OCI-LY3 (cell line): ENCODE data around the gene SH2D3C.

ENCODE experiments used
- H2AFZ ChIP-seq: fragments of 200-600, 300-600 bp; shearing (Covaris generic); 2 replicates; pipeline ENCODE4 v1.6.0; 2014; ENCODE audit warnings: antibody characterized with exemption, low read depth, low read length
- H3K27ac ChIP-seq: fragments of 200-600, 300-600 bp; sonication (generic); 2 replicates; pipeline ENCODE4 v1.5.1; 2014; ENCODE audit warnings: mild to moderate bottlenecking, low read length, moderate library complexity, mixed read lengths
- H3K27me3 ChIP-seq: fragments of 200-600, 300-600 bp; sonication (generic); 2 replicates; pipeline ENCODE4 v1.6.1; 2014; ENCODE audit warnings: low read depth, low read length, mixed read lengths
- H3K36me3 ChIP-seq: fragments of 200-600, 300-600 bp; sonication (generic); replicated peaks from 2 replicates; pipeline ENCODE3; 2014; ENCODE audit warnings: low read depth, low read length, mixed read lengths
- H3K4me1 ChIP-seq: fragments of 300-600, 200-600 bp; sonication (generic); 2 replicates; pipeline ENCODE4 v1.6.1; 2014; ENCODE audit warnings: low read length, mixed read lengths
- H3K4me2 ChIP-seq: fragments of 200-600, 300-600 bp; sonication (generic); 2 replicates; pipeline ENCODE4 v1.6.1; 2014; ENCODE audit warnings: low read length, mixed read lengths
- H3K4me3 ChIP-seq: fragments of 300-600, 200-600 bp; sonication (generic); 2 replicates; pipeline ENCODE4 v1.5.1; 2014; ENCODE audit warnings: antibody characterized with exemption, mild to moderate bottlenecking, low read length, moderate library complexity
- H3K79me2 ChIP-seq: fragments of 300-600, 200-600 bp; shearing (Covaris generic); 2 replicates; pipeline ENCODE4 v1.6.1; 2014; ENCODE audit warnings: mild to moderate bottlenecking, low read length, mixed read lengths
- H3K9ac ChIP-seq: fragments of 300-600, 200-600 bp; shearing (Covaris generic); 2 replicates; pipeline ENCODE4 v1.6.0; 2014; ENCODE audit warnings: mild to moderate bottlenecking, low read length, moderate library complexity
- H3K9me3 ChIP-seq: fragments of 200-600, 300-600 bp; shearing (Covaris generic); 2 replicates; pipeline ENCODE4 v1.6.1; 2014; ENCODE audit warnings: low read length, mixed read lengths; ENCODE audit not compliant: insufficient read depth
- H4K20me1 ChIP-seq: fragments of 200-600, 300-600 bp; sonication (generic); 2 replicates; pipeline ENCODE4 v1.6.1; 2016; ENCODE audit warnings: low read length, mixed read lengths; ENCODE audit not compliant: insufficient read depth
- CTCF ChIP-seq: fragments of 200-600, 300-600 bp; sonication (generic); IDR thresholded peaks from 2 replicates; pipeline ENCODE4 v1.5.1; 2014; ENCODE audit warnings: antibody characterized with exemption, low read length, low read depth
- EZH2phosphoT487 ChIP-seq: fragments of 200-600 bp; shearing (Covaris generic); IDR thresholded peaks from 2 replicates; pipeline ENCODE4 v1.6.1; 2018; ENCODE audit warnings: antibody characterized with exemption, mixed run types, low read depth

The SH2D3C gene

GRCh38 chr9:127805620-127806019, 27.2 kb upstream of the SH2D3C start:
- no peak overlapping the region for H3K27ac ChIP-seq
- peaks cover 16% of the 10 kb centered on the region for H3K4me1 ChIP-seq
- TF ChIP-seq EZH2phosphoT487 (no peak), CTCF (peak; percentile 40)
- H4K20me1 ChIP-seq = 0 out of 2 replicates have a peak, but pooled peaks cover 4% of the 10 kb centered on the region
- H3K9me3 ChIP-seq = no peaks in the 10 kb centered on the region
- H3K36me3 ChIP-seq = peaks cover 38% of the 10 kb centered on the region
- no peaks in the 10 kb centered on the region for H3K27me3 ChIP-seq
- H3K4me2 ChIP-seq = no peak overlapping the region
- no peak overlapping the region for H3K9ac ChIP-seq
- no peak overlapping the region for H3K4me3 ChIP-seq
- no peak overlapping the region for H2AFZ ChIP-seq
- H3K79me2 ChIP-seq = peaks cover 23% of the 10 kb centered on the region

- TF ChIP-seq CTCF = no peak
- TF ChIP-seq EZH2phosphoT487 = no peak
- Histone ChIP-seq H3K9ac (peak overlapping the region; percentile 99), H3K79me2 (peaks cover 23% of the 10 kb centered on the region), H3K36me3 (peaks cover 25% of the 10 kb centered on the region), H3K4me1 (peaks cover 16% of the 10 kb centered on the region), H2AFZ (0 out of 2 replicates have a peak overlapping the region, but pooled peaks have one; percentile 10), H3K27ac (peak overlapping the region; percentile 68), H3K4me3 (peak overlapping the region; percentile 96), H3K4me2 (peak overlapping the region; percentile 72), H3K27me3 (no peaks in the 10 kb centered on the region), H3K9me3 (no peaks in the 10 kb centered on the region), H4K20me1 (0 out of 2 replicates have a peak, but pooled peaks cover 4% of the 10 kb centered on the region)
Measured at GRCh38 chr9:127803507-127804352, 25.3 kb upstream of the SH2D3C start.

- Histone ChIP-seq H3K27me3 (no peaks in the 10 kb centered on the region), H2AFZ (peak within 1 kb of the TSS; percentile 73), H3K4me3 (peak within 1 kb of the TSS; percentile 96), H3K9me3 (no peaks in the 10 kb centered on the region), H3K79me2 (peaks cover 23% of the 10 kb centered on the region), H4K20me1 (no peaks in the 10 kb centered on the region), H3K4me2 (peak within 1 kb of the TSS; percentile 98), H3K27ac (peak within 1 kb of the TSS; percentile 68), H3K9ac (peak within 1 kb of the TSS; percentile 99), H3K4me1 (peaks cover 16% of the 10 kb centered on the region), H3K36me3 (peaks cover 18% of the 10 kb centered on the region)
- no peak for TF ChIP-seq EZH2phosphoT487
- no peak for TF ChIP-seq CTCF
Measured at GRCh38 chr9:127802576-127803443, 24.3 kb upstream of the SH2D3C start, which contains the start of gene FPGS. FPGS (plus strand) TSS chr9:127802882; CDS start chr9:127802925, 43 bp downstream.
